Measurements from ENCODE around the gene ILF2.
"Not testable (repeated sequence)": the region's sequence is repeated elsewhere in the genome, so short reads cannot be mapped to it uniquely, and the experiment has no call there.

ILF2 gene

DNA sequence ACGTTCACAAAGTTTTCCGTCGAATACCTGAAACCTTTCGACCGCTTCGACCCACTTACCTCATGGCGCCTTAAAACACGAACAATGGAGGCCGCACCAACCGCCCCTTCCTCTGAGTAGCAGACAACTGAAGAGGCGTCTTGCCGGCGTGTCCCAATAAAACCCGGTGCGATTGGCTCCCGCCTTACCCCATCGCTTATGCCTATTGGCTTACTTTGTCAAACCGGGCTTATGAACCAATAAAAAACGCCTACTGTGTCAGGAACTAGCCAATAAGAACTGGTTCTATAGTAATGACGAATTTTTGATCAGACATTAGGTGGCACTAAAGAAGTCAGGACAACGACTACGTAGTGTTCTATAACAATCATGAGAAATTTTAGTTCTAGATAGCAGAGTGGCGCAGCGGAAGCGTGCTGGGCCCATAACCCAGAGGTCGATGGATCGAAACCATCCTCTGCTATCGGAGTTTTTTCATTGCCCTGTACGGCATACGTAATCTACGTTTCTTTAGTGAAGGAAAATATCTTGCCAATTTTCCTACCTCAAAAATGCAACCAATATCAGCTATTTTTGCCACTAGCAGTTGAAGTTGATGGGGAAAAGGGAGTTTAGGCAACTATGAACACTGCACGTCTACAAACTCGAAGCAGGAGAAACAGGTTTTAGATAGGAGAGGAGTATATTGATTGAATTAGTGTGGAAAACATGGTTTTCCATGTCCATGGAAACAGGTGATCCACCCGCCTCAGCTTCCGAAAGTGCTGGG is at the start of gene ILF2:
TSS of gene ILF2 (minus strand) at position 135 of the 769 bp plus-strand sequence. CDS start at position 64, 71 bp downstream.
- peak; percentile 91 to 95 for DNase-seq (ENCODE audit: low read depth in 2 of 2, low spot score in 1 of 2)

GRCh38 chr1:153717330-153717729 is 46.5 kb upstream of the ILF2 start:
- DNase-seq (ENCODE audit: low read depth in 2 of 2, low spot score in 1 of 2) = no peak

DNA sequence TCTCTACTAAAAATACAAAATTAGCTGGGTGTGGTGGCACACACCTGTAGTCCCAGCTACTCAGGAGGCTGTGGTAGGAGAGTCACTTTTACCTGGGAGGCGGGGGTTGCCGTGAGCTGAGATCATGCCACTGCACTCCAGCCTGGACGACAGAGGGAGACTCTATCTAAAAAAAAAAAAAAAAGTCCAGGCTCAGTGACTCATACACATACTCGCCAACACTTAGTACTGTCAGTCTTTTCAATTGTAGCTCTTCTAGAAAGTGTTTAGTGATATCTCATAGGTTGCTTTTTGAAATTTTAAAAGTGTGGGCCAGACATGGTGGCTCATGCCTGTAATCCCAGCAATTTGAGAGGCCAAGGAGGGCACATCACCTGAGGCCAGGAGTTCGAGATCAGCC is 45.4 kb upstream of the ILF2 start:
- not testable (repeated sequence) for DNase-seq (ENCODE audit: low read depth in 2 of 2, low spot score in 1 of 2)

GRCh38 chr1:153711026-153711425 is 40.2 kb upstream of the ILF2 start:
- no peak for DNase-seq (ENCODE audit: low read depth in 2 of 2, low spot score in 1 of 2)

- DNase-seq (ENCODE audit: low read depth in 2 of 2, low spot score in 1 of 2) = no peak
Measured at GRCh38 chr1:153705484-153705883, 34.7 kb upstream of the ILF2 start.

DNA sequence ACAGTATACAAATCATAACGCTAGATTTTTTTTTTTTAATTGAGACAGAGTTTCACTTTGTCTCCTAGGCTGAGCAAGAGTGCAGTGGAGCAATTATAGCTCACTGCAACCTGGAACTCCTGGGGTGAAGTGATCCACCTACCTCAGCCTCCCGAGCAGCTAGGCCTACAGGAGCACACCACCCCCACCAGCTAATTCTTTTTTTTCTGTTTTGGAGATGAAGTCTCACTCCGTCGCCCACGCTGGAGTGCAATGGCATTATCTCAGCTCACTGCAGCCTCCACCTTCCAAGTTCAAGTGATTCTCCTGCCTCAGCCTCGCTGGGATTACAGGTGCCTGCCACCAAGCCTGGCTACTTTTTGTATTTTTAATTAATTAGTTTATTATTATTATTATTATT is 29.0 kb upstream of the ILF2 start:
- DNase-seq (ENCODE audit: low read depth in 2 of 2, low spot score in 1 of 2) = no peak

DNA sequence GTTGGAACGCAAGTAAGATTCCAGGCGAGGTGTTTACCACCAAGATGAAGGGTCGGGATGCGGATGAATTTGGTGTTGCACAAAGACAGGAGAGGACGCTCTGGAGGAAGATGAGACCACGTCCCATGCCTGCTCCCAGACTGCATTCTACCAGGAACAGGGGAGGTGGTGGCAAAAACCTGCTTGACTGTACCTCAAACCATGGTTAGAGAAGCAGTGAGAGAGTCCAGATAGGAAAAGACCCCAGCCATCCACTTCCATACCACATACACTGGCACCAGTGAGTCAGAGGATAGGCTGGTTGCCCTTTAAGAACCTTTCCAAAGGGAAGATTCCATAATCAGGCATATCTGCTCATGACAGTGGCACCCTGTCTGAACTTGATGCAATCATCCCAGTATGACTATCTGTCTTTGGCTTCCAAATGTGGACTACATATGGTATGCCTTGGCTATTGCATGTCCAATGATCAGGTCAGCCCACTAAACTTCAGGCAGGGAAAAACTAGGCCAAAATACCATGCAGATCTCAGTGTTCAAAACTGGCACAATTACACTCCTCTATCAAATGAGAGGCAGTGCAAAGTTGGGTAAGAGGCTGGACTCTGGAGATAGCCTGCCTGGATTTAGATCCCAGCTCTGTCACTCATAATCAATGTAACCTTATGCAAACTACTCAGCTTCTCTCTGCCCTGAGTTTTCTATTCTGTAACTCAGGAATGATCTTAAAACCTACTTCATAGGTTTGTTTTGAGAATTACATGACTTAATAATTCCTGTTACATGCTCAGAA is 28.3 kb upstream of the ILF2 start:
- no peak for DNase-seq (ENCODE audit: low read depth in 2 of 2, low spot score in 1 of 2)

DNA sequence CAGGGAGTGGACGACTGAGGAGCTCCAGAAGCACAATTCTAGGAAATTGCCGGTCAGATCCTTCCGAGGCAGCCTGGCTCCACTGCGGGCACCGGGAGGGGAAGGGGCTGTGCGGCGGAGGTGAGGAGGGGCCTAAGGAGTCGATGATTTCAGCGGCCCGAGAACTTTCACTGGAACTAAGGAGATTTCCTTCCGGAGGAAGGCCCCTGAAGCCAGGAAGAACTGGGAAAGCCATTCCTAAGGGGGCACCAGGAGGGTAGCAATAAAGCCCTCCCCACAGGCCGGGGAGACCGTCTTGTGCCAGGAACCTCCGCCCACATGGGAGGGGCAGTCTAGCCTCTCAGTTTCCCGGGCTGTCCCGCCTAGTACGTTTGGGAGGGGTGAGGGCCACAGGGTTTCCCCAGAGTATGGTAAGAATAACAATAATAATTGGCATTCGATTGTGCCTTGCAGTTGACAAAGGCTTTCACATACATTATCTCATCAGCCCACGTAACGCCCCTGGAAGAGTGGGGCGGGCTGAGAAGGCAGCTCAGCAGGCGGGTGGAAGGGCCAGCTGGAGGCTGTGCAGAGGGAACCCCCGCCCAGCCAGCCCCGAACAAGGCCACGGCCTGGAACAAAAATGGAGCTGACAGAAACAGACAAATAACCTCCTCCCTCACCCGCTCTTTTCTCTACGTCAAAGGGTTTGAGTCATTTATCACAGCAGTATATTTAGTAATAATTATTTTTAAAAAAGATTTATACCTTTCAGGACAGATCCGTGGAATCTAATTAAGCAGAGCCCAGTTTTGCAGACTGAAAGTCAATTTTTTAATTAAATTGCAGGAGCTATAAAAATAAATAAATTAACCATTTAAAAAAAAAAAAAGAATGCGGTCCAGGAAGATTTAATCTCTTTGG is 27.5 kb upstream of the ILF2 start:
- DNase-seq (ENCODE audit: low read depth in 2 of 2, low spot score in 1 of 2) = no peak

DNA sequence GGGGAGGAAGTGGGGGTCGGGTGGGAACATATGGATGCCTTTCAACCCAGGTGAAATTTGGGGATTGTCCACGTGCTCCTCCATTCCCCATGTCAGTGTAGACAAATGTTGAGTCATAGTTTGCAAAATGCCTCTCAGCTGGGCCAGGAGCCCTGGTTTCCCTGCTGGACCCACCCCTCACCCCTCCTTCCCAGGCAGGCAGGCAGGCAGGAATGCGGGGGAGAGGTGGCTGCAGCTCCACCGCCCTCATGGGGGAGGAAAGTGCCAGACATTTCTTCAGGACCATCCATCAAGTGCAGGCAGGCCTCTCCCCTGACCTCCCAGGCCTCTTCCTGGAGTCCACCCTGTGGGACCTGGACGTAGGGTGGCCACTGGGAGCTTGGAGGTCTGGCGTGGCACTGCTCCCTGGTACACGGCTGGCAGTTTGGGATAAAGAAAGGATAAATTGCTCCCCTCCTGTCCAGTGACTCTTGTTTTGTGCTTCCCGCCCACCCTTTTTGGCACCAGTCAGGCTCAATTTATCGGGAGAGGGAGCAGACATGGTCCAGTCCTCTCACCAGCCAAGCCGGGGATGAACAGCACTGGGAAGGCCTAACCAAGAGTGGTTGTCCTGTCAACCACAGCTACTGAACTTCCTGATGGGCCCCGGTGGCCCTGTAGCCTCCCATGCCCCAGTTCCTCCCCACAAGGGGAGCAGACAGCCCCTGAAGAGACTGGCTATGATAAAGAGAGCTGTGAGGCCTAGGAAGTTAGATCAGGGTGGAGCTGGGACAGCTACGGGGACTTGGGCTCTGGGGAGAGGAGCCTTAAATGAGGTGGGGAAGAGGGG is 26.6 kb upstream of the ILF2 start:
- no peak for DNase-seq (ENCODE audit: low read depth in 2 of 2, low spot score in 1 of 2)

DNA sequence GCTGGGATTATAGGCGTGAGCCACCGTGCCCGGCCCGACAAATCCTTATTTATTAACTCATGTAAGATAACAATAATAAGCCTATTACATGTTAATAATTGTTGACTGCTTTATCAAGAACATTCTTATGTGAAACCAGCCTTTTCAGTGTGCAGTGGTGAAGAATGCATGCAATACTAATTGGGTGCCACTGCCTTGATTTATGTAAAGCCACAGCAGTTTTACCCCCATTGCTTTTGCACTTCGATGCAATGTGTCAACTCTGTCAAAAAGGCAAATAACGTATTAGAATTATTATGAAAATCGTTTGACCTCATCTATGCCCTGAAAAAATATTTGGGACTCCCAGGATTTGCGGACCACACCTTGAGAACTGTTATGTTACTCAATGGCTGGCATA is 25.9 kb upstream of the ILF2 start:
- DNase-seq (ENCODE audit: low read depth in 2 of 2, low spot score in 1 of 2) = no peak

DNA sequence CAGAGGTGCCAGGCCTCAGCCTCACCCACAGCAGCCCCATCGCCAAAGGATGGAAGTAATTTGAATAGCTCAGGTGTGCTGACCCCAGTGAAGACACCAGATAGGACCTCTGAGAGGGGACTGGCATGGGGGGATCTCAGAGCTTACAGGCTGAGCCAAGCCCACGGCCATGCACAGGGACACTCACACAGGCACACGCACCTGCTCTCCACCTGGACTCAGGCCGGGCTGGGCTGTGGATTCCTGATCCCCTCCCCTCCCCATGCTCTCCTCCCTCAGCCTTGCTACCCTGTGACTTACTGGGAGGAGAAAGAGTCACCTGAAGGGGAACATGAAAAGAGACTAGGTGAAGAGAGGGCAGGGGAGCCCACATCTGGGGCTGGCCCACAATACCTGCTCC is 22.7 kb upstream of the ILF2 start:
- DNase-seq (ENCODE audit: low read depth in 2 of 2, low spot score in 1 of 2) = no peak

DNA sequence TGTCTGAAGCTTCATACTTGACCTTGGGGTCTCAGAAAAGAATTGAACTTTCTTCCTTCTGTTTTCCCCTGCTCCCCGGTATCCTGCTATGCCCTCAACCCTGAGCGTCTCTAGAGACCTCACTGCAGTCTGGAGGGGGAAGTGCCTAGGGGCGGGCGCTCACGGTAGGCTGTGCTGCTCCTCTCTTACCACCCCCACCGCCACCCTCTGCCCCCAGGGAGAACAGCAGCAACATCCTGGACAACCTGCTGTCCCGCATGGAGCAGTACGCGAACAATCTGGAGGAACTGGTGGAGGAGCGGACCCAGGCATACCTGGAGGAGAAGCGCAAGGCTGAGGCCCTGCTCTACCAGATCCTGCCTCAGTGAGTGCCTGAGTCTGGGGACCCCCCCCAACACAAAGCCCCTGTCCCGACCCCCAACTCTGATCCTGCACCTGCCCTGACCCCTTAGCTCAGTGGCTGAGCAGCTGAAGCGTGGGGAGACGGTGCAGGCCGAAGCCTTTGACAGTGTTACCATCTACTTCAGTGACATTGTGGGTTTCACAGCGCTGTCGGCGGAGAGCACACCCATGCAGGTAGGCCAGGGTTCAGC is 18.0 kb upstream of the ILF2 start:
- DNase-seq (ENCODE audit: low read depth in 2 of 2, low spot score in 1 of 2) = no peak

DNA sequence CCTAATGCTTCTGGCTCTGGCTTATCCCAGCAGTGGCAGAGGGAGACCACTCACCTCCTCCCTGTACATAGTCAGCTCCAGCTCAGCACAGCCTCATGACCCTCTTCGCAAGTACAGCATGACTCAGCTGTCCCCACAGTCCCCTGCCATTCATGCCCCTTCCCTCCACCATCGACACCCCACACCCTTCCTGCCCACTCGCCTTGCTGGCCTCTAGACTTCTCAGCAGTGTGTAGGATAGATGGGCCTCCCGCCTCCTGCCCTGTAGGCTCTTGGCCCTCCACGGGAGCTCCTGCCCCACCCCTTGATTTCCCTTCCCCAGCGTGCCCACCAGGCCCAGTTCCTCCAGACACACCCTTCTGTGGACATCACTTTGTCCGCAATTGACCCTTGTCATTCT is 17.5 kb upstream of the ILF2 start:
- no peak for DNase-seq (ENCODE audit: low read depth in 2 of 2, low spot score in 1 of 2)

DNA sequence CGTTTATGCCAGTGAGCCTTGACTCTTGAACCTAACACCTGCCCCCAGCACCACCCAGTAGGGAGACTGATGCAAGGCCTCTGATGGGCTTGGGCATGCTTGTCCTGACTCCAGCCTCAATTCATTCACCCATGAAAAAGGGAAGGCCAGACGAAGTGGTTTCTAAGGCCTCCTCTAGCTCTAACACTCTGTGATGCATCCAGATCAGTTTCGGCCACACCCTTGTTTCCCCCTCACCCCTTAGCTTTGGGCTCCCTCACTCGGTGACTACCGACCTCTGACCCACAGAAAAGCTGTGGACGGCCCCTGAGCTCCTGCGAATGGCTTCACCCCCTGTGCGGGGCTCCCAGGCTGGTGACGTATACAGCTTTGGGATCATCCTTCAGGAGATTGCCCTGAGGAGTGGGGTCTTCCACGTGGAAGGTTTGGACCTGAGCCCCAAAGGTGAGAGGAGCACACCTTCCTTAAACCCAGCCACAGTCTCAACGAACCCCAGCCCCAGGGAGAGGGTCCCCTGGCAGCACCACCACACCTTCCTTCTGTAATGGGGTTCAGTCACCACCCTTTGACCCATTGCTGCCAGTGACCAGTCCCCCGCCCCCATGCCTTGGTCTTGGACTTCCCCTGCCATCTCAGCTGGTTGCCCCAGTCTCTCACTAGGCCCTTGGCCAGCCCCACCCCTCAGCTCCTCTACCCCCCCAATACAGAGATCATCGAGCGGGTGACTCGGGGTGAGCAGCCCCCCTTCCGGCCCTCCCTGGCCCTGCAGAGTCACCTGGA is 16.7 kb upstream of the ILF2 start:
- DNase-seq (ENCODE audit: low read depth in 2 of 2, low spot score in 1 of 2) = no peak

GRCh38 chr1:153685544-153686340 is 14.9 kb upstream of the ILF2 start:
- no peak for DNase-seq (ENCODE audit: low read depth in 2 of 2, low spot score in 1 of 2)

- DNase-seq (ENCODE audit: low read depth in 2 of 2, low spot score in 1 of 2) = no peak
Measured at GRCh38 chr1:153684892-153685291, 14.1 kb upstream of the ILF2 start.

- no peak for DNase-seq (ENCODE audit: low read depth in 2 of 2, low spot score in 1 of 2)
Measured at GRCh38 chr1:153683854-153684253, 13.1 kb upstream of the ILF2 start.

DNA sequence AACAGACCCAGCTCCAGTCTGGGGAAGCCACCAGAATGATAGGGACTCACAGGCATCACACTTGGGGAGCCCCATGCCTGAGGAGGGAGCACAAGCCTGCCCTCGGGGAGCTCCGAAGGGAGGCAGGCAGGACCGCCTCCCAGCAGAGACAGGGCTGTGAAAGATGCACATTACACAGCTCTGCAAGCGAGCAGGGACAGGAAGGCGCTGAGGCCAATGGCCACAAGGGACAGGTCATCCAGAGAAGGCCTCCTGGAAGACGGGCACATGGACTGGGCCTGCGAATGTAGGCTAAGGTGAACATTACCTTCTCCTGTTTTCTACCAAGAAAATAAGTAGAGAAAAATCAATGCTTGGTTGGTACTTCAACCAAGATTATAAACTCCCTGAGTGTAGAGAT is 11.9 kb upstream of the ILF2 start:
- DNase-seq (ENCODE audit: low read depth in 2 of 2, low spot score in 1 of 2) = no peak

DNA sequence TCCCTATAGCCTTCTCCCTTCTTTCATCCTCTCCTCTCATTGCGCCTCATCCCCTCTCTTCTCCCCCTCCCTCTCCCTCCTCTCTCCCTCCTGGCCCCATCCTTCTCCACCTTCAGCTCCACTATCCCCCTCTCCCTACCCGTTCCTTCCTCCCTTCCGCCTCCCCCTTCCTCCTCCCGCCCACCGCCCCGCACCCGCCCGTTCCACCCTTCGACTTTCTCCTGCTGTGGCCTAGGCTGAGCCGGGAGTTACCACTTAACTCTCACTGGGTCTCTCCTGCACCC is 9.3 kb upstream of the ILF2 start:
- DNase-seq (ENCODE audit: low read depth in 2 of 2, low spot score in 1 of 2) = no peak

Measured in stimulated activated CD8-positive, alpha-beta memory T cell treated with anti-CD3 and anti-CD28 coated beads, Interleukin-4, amount 100 ng/mL, for 4 hours (primary cell).